ENCODE data around the gene ANKFN1.

Gene ANKFN1

GRCh38 chr17:56152874-56153602 lies at the start of gene ANKFN1:
TSS of gene ANKFN1 (plus strand) at chr17:56153475. CDS start at chr17:56212668, 59,193 bp downstream.
- peak in 1 of 3 experiments; percentile 22 for DNase-seq

- DNase-seq = no peak
Measured at GRCh38 chr17:56108811-56109284, 44.4 kb upstream of the ANKFN1 start.

- DNase-seq = no peak
Measured at GRCh38 chr17:56109836-56110235, 43.4 kb upstream of the ANKFN1 start.

- DNase-seq = peak in 1 of 3 experiments; percentile 41
Measured at GRCh38 chr17:56110463-56111135, 42.7 kb upstream of the ANKFN1 start.

- DNase-seq = peak in 1 of 3 experiments; percentile 84
Measured at GRCh38 chr17:56111706-56112485, 41.4 kb upstream of the ANKFN1 start.

GRCh38 chr17:56113486-56113885 lies 39.8 kb upstream of the ANKFN1 start:
- no peak for DNase-seq

- DNase-seq = peak in 1 of 3 experiments; percentile 94
Measured at GRCh38 chr17:56114469-56114868, 38.8 kb upstream of the ANKFN1 start.

- no peak for DNase-seq
Measured at GRCh38 chr17:56119191-56119590, 34.1 kb upstream of the ANKFN1 start.

- no peak for DNase-seq
Measured at GRCh38 chr17:56119936-56120335, 33.3 kb upstream of the ANKFN1 start.

GRCh38 chr17:56121191-56122051 lies 31.9 kb upstream of the ANKFN1 start:
- no peak for DNase-seq

GRCh38 chr17:56125830-56126819 lies 27.1 kb upstream of the ANKFN1 start:
- DNase-seq = peak in 2 of 3 experiments; percentile 5 to 49

GRCh38 chr17:56130026-56130425 lies 23.2 kb upstream of the ANKFN1 start:
- DNase-seq = no peak

- peak in 1 of 3 experiments; percentile 18 for DNase-seq
Measured at GRCh38 chr17:56130631-56131030, 22.6 kb upstream of the ANKFN1 start.

GRCh38 chr17:56131431-56131830 lies 21.8 kb upstream of the ANKFN1 start:
- DNase-seq = no peak

GRCh38 chr17:56136301-56136700 lies 17.0 kb upstream of the ANKFN1 start:
- no peak for DNase-seq

- no peak for DNase-seq
Measured at GRCh38 chr17:56141046-56141839, 12.0 kb upstream of the ANKFN1 start.

GRCh38 chr17:56142325-56142724 lies 10.9 kb upstream of the ANKFN1 start:
- DNase-seq = no peak

GRCh38 chr17:56142781-56143180 lies 10.5 kb upstream of the ANKFN1 start:
- DNase-seq = no peak

- peak in 1 of 3 experiments; percentile 95 for DNase-seq
Measured at GRCh38 chr17:56144223-56144622, 9.1 kb upstream of the ANKFN1 start.

GRCh38 chr17:56146534-56146933 lies 6.7 kb upstream of the ANKFN1 start:
- no peak for DNase-seq
